ENCODE measurements around the gene ITPRID1.

DNA sequence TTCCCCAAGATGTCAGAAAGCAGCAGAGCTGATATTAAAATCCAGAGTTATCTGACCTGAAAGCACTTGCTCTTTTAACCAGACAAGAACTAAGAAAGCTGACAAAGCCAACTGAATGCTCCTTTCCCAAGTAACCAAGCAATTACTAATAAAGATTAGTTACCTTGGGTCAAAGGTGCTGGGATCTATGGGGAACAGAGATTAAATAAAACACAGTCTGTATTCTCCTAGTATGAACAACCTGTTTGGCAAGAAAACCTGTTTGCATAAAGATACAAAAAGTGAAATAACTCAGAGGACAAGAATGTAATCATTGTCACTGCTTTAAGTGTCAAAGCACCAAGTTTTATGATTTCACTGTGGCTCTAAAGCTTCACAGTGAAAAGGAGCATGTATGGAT is 35.7 kb downstream of the ITPRID1 start:
- TF ChIP-seq, protein P1, sequence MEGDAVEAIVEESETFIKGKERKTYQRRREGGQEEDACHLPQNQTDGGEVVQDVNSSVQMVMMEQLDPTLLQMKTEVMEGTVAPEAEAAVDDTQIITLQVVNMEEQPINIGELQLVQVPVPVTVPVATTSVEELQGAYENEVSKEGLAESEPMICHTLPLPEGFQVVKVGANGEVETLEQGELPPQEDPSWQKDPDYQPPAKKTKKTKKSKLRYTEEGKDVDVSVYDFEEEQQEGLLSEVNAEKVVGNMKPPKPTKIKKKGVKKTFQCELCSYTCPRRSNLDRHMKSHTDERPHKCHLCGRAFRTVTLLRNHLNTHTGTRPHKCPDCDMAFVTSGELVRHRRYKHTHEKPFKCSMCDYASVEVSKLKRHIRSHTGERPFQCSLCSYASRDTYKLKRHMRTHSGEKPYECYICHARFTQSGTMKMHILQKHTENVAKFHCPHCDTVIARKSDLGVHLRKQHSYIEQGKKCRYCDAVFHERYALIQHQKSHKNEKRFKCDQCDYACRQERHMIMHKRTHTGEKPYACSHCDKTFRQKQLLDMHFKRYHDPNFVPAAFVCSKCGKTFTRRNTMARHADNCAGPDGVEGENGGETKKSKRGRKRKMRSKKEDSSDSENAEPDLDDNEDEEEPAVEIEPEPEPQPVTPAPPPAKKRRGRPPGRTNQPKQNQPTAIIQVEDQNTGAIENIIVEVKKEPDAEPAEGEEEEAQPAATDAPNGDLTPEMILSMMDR (IDR thresholded peaks at IDR 0.05) = no peak
- TF ChIP-seq POLR2AphosphoS5 (IDR thresholded peaks at IDR 0.05) (no peak), EP300 (IDR thresholded peaks at IDR 0.05; ENCODE audit: low read depth) (no peak), POLR2A (IDR thresholded peaks at IDR 0.05) (no peak)
